Measurements from ENCODE around the gene ANAPC2. TPM values are rescaled to one million over a fixed set of nuclear protein-coding genes. Genes with fewer than 3 reads are reported as not detected.

The ANAPC2 gene
- total and polyA plus RNA-seq, 7 donors = 12.5 to 49.3 (median 23.2) TPM

DNA sequence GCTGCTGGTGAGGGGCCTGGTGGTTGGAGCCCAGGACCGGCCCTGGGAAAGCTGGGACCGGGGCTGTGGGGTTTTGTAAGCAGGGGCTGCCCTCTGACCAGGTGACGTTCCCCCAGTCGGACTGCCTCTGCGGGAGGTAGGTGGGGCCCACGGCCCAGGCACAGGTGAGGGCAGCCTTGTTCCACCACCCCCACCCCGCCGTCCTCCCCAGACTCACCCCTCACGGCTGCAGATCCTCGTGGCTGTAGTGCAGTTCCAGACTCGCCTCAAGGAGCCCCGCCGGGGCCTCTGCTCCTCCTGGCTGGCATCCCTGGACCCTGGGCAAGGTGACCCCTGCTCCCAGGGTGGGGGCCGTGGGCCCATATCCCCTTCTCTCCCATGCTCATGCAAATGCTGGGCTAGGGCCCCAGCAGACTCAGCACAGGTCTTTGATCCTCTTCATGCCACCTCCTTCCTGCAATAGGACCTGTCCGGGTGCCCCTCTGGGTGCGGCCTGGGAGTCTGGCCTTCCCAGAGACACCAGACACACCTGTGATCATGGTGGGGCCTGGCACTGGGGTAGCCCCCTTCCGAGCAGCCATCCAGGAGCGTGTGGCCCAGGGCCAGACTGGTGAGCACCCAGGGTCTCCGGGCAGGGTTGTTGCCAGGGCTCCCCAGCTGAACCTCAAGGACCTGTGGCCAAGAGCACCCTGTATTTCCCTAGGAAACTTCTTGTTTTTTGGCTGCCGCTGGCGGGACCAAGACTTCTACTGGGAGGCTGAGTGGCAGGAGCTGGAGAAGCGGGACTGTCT is 27.0 kb upstream of the ANAPC2 start:
- no peak for TF ChIP-seq POLR2A (IDR thresholded peaks at IDR 0.05)
- TF ChIP-seq, protein P1, sequence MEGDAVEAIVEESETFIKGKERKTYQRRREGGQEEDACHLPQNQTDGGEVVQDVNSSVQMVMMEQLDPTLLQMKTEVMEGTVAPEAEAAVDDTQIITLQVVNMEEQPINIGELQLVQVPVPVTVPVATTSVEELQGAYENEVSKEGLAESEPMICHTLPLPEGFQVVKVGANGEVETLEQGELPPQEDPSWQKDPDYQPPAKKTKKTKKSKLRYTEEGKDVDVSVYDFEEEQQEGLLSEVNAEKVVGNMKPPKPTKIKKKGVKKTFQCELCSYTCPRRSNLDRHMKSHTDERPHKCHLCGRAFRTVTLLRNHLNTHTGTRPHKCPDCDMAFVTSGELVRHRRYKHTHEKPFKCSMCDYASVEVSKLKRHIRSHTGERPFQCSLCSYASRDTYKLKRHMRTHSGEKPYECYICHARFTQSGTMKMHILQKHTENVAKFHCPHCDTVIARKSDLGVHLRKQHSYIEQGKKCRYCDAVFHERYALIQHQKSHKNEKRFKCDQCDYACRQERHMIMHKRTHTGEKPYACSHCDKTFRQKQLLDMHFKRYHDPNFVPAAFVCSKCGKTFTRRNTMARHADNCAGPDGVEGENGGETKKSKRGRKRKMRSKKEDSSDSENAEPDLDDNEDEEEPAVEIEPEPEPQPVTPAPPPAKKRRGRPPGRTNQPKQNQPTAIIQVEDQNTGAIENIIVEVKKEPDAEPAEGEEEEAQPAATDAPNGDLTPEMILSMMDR (IDR thresholded peaks at IDR 0.05) = no peak
- no peak for TF ChIP-seq EP300 (IDR thresholded peaks at IDR 0.05)
- no peak for TF ChIP-seq POLR2AphosphoS5 (IDR thresholded peaks at IDR 0.05)
- intact Hi-C loops (cut with DNase I) = no loop called here
- no peaks in the 10 kb centered on the region for H3K27me3 ChIP-seq
- no peaks in the 10 kb centered on the region for H3K9me3 ChIP-seq
- peaks cover 0 to 15% (median 0%) of the 10 kb centered on the region in 4 donors for H3K36me3 ChIP-seq
- no peak for DNase-seq
- H3K27ac ChIP-seq = no peak overlapping the region
- no peak overlapping the region for H3K4me3 ChIP-seq
- H3K4me1 ChIP-seq = peaks cover 0 to 5% (median 0%) of the 10 kb centered on the region in 4 donors
- 93 to 96% methylated on average over 22 of the region's 22 CpGs for WGBS, 2 donors

DNA sequence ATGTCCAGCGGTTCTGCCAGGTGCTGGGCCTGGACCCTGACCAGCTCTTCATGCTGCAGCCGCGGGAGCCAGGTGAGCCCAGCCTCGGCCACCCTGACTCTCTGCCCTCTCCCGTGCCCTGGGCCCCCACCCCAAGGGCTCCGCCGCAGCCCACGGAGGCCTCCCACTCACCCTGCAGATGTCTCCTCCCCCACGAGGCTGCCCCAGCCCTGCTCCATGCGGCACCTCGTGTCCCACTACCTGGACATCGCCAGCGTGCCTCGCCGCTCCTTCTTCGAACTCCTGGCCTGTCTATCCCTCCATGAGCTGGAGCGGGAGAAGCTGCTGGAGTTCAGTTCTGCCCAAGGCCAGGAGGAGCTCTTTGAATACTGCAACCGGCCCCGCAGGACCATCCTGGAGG is 26.3 kb upstream of the ANAPC2 start:
- intact Hi-C loops (cut with DNase I) = no loop called here
- no peaks in the 10 kb centered on the region for H3K9me3 ChIP-seq
- H3K36me3 ChIP-seq = peaks cover 0 to 16% (median 0%) of the 10 kb centered on the region in 4 donors
- no peaks in the 10 kb centered on the region for H3K27me3 ChIP-seq
- DNase-seq = no peak
- H3K4me1 ChIP-seq = peaks cover 0 to 5% (median 0%) of the 10 kb centered on the region in 4 donors
- TF ChIP-seq POLR2AphosphoS5 (IDR thresholded peaks at IDR 0.05) (no peak), POLR2A (IDR thresholded peaks at IDR 0.05) (no peak), EP300 (IDR thresholded peaks at IDR 0.05) (no peak)
- TF ChIP-seq, protein P1 (IDR thresholded peaks at IDR 0.05) = no peak
- 95% methylated on average over 19 of the region's 19 CpGs for WGBS, 2 donors
- H3K27ac ChIP-seq = no peak overlapping the region
- no peak overlapping the region for H3K4me3 ChIP-seq

DNA sequence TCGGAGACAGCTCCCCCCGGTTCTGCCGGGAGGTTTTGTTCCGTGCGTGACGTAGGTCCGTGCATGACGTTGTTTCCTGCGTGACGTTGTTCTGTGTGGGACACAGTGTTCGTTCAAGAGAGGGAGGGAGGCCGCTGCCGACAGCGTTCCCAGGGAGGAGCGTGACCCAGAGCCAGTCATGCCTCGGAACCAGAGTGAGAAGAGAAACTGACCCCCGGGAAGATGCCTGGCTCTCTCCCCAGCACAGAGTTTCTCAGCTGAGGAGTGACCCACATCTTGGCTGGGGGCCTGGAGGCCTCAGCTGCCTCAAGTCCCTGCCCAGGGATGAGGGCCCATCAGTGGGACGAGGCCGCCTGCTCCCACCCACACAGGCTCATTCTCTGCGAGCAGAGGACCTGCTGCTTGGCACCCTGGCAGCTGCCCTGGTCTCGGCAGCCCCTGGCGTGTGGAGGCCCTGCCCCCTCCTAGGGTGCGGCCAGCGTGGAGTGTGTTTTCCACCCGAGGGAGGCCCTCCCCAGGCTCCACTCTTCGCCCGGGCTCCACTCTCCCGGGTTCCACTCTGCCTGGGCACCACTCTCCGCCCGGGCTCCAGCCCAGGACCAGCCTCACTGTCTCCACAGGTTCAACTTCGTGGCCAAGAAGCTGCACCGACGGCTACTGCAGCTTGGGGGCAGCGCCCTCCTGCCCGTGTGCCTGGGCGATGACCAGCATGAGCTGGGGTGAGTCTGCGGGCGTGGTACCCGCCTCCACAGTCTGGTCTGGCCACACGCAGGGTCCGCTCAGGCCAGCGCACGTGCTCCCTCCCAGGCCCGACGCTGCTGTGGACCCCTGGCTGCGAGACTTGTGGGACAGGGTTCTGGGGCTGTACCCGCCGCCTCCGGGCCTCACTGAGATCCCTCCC is 25.1 kb upstream of the ANAPC2 start:
- Histone ChIP-seq H3K27me3 (no peaks in the 10 kb centered on the region), H3K27ac (no peak overlapping the region), H3K4me3 (no peak overlapping the region), H3K36me3 (peaks cover 0 to 20% (median 0%) of the 10 kb centered on the region in 4 donors), H3K4me1 (peaks cover 0 to 5% (median 0%) of the 10 kb centered on the region in 4 donors), H3K9me3 (no peaks in the 10 kb centered on the region)
- DNase-seq = no peak
- intact Hi-C loops (cut with DNase I) = no loop called here
- no peak for TF ChIP-seq POLR2AphosphoS5 (IDR thresholded peaks at IDR 0.05)
- TF ChIP-seq, protein P1 (IDR thresholded peaks at IDR 0.05) = no peak
- no peak for TF ChIP-seq POLR2A (IDR thresholded peaks at IDR 0.05)
- no peak for TF ChIP-seq EP300 (IDR thresholded peaks at IDR 0.05)
- WGBS, 2 donors = 88 to 93% methylated on average over 49 of the region's 49 CpGs

GRCh38 chr9:137212520-137212919 is 24.2 kb upstream of the ANAPC2 start:
- DNase-seq = no peak
- Histone ChIP-seq H3K4me1 (peaks cover 0 to 5% (median 0%) of the 10 kb centered on the region in 4 donors), H3K36me3 (peaks cover 0 to 22% (median 0%) of the 10 kb centered on the region in 4 donors), H3K4me3 (no peak overlapping the region), H3K9me3 (no peaks in the 10 kb centered on the region), H3K27ac (no peak overlapping the region), H3K27me3 (no peaks in the 10 kb centered on the region)
- TF ChIP-seq POLR2AphosphoS5 (IDR thresholded peaks at IDR 0.05) (no peak), EP300 (IDR thresholded peaks at IDR 0.05) (no peak), POLR2A (IDR thresholded peaks at IDR 0.05) (no peak)
- TF ChIP-seq, protein P1 (IDR thresholded peaks at IDR 0.05) = no peak
- WGBS, 2 donors = 81 to 89% methylated on average over 21 of the region's 21 CpGs
- intact Hi-C loops (cut with DNase I) = no loop called here

Measured in sigmoid colon (tissue), 7 donors.